Right lung (tissue), 5 donors: ENCODE measurements around the gene MUC20. TPM values are rescaled to one million over a fixed set of nuclear protein-coding genes. Genes with fewer than 3 reads are reported as not detected.
"Not testable (repeated sequence)": the region's sequence is repeated elsewhere in the genome, so short reads cannot be mapped to it uniquely, and the experiment has no call there.

Experiments
- DNase-seq, 2 donors: peaks; one replicate each; pipeline ENCODE4 v3.0.0-alpha.2; 2013
- polyA plus RNA-seq, 5 donors: library from polyadenylated mRNA; unstranded; fragments of 120-200 nt; gene quantifications; one replicate each; pipeline versions ENCODE4 v1.2.1 to v1.2.3, GENCODE V29; 2013; ENCODE audit warnings: inconsistent platforms in 1 of 5, low replicate concordance in 1 of 5; ENCODE audit not compliant: insufficient read length in 5 of 5, insufficient read depth in 1 of 5

Gene MUC20
- polyA plus RNA-seq, 5 donors: 8.0 to 20.4 (median 14.2) TPM

DNA sequence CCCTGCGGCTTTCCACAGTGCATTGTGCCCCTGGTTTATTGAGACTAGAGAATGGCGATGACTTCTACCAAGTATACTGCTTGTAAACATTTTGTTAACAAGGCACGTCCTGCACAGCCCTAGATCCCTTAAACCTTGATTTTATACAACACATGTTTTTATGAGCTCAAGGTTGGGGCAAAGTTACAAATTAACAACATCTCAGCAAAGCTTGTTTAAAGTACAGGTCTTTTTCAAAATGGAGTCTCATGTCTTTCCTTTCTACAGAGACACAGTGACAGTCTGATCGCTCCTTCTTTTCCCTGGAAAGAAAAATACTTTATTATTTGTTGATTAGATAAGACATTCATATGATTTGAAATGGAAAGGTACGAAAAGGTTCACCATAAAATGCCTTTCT is 8.0 kb downstream of the MUC20 start:
- not testable (repeated sequence) for DNase-seq

DNA sequence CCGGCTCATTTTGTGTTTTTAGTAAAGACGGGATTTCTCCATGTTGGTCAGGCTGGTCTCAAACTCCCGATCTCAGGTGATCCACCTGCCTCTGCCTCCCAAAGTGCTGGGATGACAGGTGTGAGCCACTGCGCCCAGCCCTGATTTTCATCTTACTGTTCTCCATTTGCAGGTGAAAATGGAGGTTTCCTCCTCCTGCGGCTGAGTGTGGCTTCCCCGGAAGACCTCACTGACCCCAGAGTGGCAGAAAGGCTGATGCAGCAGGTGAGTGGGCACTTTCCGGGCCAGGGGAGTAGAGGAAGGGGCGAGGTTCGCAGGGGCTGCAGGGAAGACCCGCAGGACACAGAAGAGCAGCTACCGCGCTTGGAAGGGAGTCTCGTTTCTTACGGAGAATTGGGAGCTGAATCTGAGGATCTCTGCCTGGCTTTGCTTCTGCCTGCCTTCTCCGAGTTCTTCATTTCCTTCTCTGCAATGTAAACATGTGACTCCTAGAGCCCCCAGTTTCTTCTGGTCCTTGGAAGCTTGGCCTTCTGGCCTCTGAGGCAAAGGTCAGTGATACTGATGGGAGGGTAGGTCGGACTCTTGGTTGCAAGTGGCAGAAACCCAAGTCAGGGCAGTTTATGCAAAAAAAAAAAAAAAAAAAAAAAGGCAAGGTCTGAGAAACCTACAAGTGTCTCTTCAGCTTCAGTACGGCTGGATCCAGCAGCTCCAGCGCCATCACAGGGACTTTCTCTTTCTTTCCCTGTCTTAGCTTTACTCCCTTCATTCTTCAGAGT is 8.9 kb downstream of the MUC20 start:
- DNase-seq: no peak

DNA sequence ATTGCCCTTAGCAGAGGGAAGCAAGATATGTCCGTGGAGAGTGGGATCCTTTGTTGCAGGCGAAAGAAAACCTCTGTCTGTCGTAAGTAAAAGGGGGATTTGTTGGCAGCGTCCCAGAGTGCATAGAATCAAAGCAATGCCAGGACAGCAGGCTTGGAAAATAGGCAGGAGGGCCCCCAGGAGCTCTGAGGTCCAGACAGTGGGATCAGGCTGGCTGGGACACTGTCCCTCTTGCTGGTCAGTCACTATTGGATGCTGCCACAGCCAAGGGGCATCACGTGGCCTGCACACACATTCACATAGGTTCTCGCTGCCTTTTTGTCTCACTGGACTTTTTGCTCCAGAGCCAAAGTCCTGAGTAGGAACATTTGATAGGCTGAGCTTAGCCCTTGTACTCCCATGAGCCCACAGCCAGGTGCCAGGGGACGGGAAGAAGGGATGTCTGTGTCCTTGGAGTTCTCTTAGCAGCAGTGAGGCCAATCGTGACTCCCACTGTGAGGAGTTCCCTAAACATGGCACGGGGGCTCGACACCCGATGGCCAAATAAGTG is 10.7 kb downstream of the MUC20 start:
- no peak for DNase-seq

DNA sequence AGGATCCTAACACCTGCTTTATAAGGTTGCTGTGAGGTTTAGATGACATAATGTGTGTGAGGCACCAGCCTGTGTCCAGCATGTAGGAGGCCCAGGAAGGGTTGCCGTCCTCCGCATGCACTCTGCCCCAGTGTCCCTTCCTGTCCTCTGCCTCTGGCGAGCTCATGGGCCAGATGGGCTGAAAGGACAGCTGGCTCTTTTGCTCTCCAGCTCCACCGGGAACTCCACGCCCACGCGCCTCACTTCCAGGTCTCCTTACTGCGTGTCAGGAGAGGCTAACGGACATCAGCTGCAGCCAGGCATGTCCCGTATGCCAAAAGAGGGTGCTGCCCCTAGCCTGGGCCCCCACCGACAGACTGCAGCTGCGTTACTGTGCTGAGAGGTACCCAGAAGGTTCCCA is 12.2 kb downstream of the MUC20 start:
- no peak for DNase-seq

DNA sequence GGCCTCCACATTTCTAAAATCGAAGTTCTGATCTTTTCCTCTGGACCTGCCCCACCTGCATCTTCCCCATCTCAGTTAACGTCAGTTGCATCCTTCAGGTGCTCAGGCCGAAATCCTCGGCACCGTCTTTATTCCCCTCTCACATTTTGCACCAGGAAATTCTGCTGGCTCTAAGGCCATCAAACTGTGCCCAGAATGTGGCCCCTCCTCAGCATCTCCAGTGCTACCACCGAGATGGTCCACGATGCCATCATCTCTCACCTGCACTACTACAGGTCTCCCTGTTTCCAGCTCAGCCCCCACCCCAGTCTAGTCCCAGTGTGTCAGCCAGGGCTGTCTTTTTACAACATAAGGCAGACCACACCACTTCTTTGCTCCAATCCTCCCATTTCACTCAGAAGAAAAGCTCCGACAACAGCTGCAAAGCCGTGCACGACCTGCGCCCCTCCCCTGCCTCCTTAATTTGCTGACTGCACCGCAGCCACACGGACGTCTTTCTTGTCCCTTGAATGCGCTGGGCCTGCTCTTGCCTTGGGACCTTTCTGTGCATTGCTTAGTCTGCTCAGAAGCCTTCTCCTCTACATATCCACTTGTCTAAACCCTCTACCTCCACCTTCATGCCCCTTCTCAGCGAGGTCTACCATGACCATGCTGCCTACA is 14.4 kb downstream of the MUC20 start:
- DNase-seq: no peak

DNA sequence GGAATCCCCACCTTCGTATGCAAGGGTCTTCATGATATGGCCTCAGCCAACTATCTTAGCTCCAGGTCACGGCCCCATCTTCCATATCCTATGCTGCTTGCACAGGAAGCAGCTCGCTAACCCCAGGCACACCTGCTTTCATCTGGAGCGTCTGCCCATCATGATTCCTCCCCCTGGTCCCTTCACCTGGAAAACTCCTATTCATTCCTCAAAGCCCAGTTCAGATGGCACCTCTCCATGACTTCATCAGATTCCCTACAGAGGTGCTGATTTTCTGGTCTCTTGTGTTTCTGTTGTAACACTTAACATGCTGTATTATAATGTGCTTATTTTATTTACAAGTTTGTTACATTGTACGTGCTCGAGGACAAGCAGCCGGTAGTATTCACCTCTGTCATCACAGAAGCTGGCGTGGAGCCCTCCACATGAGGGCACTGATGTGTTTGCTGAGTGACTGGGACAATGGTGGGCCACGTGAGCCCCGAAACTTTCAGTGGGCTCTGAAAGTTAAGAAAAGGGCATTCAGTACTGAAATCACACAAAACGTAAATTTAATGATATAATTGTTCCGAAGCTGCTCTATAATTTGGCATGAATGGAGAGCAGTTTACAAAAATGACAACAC is 16.2 kb downstream of the MUC20 start:
- no peak for DNase-seq

DNA sequence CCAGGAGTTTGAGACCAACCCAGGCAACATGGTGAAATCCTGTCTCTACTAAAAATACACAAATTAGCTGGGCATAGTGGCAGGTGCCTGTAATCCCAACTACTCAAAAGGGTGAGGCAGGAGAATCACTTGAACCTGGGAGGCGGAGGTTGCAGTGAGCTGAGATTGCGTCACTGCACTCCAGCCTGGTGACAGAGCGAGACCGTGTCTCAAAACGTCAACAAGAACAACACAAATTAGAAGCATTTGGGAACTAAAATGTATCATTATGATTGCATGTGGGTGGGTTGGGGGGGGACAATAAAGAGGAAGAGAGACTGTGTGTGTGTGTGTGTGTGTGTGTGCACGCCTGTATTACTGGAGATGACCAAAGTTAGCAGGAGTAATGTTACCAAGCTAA is 17.0 kb downstream of the MUC20 start:
- not testable (repeated sequence) for DNase-seq

DNA sequence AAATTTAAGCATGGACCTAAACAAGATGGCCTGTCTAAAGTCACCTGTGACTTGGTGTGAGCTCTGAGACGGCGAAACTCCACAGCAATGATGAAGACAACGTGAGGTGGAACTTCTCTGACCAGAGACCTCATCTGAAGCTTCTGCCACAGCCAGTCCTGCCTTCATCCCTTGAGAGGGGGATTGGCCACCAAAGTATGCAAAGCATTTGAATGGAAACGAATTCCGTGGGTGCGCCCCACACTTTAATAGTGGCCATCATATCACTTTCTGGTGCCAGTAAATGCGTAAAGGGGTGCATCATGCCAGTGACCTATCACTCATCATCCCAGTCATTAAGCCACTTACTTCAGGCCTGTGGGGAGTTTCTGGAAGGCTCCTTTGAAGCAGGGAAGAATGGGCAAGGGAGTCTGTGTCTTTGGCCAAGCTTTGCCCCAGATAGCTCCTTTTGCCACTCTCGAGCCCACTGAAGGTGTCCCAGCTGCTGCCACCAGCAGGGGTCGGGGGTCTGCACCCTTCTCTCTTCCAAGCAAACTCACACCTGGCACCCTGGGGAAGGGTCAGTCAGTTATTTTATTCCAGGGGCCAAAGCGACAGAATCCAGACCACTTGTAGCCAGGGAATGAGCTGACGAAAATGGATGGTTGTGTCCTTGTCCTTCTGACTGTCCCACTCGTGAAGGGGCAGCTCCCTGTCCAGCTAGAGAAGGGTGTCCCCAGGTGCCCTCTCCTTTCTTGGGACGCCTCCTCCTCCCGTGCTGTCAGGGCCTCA is 17.7 kb downstream of the MUC20 start:
- no peak for DNase-seq

DNA sequence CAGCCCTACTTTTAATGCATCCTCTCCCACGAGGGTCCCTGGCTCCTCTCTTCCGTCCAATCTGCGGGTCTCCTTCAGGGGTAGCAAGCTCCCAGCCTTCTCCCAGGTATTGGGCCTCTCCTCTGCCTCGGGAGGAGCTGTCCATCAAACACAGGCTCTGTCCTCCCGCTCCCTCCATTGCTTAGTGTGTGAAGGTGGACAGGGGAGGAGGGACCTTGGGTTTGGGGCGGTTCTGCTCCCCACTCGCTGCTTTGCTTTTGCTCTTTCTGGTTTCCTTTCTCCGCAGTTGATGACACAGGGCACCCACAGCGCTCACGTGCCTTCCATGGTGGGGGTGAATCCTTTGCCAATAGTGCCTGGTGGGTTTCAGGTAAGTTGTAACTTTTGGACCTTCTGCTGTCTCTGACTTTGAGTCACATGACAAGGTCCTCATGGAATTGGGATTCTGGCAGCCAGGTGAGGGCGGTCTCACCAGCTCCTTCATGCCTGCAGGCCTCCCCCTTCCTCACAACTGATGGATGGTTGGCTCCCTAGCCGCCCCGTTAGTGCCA is 18.9 kb downstream of the MUC20 start:
- DNase-seq: no peak

DNA sequence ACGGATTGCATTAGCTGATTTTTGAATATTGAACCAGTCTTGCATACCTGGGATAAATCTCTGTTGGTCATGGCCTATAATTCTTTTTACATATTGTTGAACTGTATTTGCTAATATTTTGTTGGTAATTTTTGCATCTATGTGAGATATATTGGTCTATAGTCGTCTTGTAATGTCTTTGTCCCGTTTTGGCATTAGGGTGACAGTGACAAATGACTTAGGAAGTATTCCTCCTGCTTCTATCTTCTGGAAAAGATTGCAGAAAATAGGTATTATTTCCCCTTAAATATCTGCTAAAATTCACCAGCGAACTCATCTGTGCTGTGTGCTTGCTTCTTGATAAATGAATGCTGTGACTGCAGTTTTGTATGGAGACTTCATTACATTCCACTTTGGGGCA is 23.7 kb downstream of the MUC20 start:
- DNase-seq: no peak

DNA sequence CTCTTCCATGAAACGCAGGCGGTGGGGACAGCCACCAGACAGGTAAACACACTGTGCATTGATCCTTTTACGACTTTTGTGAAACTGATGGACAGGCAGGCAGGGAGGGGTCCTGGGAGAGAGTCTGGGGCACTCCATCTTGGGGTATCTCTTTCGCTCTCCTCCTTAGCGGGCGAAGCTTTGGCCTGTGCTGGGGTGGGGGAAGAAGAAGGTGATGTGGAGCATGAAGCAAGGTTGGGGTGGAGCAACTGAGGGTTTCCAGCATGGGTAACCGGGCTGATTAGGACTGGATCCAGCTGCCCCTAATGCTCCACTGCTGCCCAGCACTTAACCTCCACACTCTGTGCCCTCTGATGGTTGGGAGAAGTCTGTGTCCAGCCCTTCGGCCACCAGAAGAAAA is 25.6 kb downstream of the MUC20 start:
- DNase-seq: no peak

DNA sequence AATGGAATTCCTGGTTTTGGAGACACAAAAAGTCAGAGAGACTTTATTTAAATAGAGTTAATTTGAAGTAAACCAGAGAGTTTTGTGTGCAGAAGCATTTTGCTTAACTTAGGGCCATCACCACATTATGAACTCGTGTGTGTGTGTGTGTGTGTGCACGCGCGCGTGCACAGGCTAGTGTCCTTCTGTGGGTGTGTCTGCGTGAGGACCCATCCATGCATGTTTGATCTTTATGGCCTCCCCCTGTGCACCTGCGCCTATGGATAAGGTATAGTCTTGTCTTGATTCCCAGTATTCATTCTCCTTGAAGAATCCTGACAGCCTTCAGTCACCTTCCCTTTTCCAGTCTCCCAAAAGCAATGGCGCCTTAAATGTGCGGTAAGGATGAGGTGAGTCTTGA is 26.0 kb downstream of the MUC20 start:
- no peak for DNase-seq

DNA sequence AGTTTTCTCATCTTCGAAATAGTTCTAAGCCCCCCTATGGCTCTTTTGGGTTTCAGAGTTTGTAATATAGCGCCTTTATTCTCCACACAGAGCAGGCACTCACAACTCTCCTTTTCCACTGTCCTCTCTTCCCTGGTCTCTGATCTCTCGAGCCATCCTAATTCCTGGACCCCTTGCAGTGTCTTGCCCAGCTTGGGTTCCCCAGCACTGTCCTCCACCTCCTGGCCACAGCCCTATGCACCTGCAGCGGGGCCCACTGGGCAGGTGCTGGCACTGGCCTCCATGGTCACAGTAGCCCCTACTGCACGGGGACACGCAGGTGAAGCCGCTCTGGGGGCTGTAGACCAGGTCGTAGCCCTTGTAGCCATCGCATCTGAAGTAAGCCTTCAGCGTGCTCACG is 27.9 kb downstream of the MUC20 start:
- DNase-seq: no peak

DNA sequence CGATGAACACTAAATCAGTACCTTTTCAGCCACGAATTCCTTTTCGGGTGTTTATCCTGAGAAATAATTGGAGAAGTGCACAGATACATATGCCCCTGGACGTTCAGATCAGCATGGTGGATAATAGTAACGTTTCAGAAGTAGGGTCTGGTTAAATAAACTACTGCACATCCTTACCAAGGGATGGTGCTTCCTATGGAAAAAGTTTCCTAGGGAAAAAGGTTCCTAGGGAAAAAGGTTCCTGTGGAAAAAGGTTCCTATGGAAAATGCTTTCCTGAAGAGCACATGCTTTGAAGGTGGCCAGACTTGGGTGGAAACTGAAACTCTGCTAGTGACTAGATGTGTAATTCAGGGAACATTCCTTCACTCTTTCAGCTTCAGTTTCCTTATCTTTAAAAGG is 28.3 kb downstream of the MUC20 start:
- not testable (repeated sequence) for DNase-seq

DNA sequence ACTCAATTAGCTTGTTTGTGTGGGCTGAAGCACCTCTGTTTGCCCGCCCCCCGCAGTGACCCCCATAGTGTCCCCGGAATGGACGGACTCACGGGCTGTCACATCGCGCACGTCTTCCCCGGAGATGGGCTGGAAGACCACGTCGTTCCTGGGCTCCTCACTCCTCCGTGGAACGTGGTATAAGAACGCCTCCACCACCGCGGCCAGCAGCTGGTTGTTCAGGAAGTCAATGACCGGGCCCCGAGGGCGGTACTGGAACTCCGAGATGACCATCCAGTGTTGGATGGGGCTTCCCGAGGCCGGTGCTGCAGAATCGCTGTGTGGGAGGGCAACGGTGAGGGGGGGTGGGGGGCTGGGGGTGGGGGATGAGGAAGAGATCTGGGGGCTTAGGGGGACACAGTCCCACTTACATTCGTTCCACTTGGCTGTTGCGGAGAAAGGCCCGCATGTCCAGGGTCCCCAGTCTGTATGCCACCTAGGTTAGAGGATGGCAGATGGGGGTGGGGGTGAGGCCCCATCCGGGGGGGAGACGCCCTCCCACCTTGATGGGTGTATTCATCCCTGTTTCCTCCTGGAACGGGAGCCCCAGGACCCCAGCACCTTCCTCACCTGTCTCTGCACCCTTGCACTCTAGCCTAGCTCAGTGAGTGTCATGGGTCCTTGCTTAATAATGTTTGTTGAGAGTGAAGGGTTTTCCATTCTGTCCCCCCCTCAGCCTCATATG is 30.2 kb downstream of the MUC20 start:
- no peak for DNase-seq

DNA sequence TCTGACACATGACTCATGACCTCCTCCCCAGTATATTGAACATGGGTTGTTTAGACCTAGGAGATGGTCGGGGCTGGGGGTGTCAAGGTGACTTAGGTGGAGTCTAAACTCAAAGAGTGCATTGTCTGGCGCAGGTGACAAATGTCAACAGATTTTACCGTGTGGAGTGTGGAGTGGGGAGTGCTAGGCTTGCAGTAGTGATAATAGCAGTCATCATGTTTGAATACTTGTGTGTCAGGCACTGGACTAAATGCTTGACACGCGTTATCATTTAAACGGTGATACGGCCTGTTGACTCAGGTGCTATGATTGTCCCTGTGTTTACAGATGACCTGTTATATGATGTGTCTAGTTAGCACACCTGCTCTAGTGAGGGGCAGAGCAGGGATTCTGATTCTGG is 30.8 kb downstream of the MUC20 start:
- no peak for DNase-seq

DNA sequence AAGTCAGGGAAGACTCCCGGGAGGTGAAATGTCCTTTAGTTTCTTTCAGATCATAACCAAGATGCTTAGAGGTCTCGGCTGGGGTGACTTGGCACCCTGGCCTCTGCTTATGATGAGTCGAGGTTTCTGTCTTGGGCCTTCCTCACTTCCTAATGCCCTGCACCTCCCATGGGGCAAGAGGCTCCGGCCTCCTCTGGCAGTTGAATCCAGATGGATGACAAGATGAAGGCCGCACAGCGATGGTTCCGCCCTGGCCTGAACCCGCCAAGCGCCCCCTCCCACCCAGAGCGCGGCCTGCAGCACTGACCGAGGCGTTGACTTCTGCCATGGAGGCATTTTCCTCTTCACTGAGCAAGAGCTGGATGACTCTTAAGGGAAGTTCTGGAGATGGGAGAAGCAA is 31.3 kb downstream of the MUC20 start:
- DNase-seq: no peak

DNA sequence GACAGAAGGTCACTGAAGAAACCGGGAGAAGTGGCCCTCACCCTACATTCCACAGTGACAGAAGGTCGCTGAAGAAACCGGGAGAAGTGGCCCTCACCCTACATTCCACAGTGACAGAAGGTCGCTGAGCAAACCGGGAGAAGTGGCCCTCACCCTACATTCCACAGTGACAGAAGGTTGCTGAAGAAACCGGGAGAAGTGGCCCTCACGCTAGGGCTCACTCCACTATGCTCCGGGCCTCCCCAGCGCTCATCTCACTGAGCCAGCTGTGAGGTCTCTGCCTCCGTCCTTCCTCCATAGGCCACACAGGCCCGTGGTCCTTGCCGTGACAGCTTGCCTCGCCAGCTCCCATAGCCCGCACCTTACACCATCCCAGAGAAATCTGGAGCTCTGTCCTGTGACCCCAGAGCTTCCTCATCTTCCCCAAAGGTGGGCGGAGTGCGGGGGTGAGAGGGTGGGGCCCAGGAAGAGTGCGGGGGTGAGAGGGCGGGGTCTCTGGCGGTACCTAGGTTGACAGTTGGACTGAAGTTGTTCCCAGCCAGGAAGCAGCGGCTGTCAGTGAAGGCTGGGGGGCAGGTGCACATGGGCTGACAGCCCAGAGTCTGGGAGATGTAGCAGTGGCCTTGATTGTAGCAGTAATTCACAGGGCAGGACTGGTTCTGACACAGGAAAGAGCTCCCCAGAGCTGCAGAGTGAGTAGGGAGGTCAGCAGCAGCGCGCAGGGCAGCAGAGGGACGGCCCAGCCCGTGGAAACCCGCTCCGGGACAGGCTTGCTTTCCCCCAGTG is 32.0 kb downstream of the MUC20 start:
- no peak for DNase-seq

DNA sequence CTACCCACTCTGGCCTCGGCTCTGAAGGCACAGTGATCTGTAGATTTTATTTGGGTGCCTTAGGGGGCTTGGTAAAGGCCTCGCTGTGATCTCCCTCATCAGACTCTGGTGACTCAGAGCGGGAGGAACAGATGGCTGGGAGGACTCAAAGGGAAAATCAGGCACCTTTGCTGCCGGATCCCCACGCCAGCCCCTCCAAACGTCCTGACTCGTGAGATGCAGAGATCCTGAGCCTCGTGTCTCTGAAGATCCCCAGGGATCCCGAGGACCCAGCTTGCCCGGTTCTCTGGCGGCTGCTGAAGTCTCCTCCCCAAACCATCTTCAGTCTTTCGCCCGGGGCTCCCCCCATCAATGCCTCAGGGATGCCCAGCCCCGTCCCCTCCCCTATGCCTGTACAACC is 32.8 kb downstream of the MUC20 start:
- DNase-seq: no peak

DNA sequence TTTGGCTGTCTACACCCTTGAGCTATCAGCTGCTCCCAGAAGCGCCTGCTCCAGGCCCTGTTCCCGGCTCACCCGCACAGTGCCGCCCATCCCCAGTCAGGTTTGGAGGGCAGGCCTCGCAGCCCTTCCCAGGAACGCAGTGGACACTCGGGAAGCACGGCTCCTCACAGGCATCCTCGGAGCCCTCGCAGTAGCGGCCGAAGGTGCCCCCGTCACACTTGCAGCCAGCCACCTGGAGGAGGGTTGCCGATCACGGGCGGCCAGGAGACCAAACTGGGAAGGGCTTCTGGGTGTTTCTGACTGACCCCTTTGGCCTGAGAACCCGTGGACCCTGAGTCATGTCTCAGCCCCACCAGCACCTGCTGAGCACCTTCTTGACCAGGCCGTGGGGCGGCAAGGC is 33.4 kb downstream of the MUC20 start:
- no peak for DNase-seq
